Endometrial microvascular endothelial cells (primary cell): ENCODE data around the gene MCFD2. TPM values are rescaled to one million over a fixed set of nuclear protein-coding genes. Genes with fewer than 3 reads are reported as not detected.
"Not testable (repeated sequence)": the region's sequence is repeated elsewhere in the genome, so short reads cannot be mapped to it uniquely, and the experiment has no call there.

ENCODE experiments used
- in situ Hi-C: cut with HindIII; loops from 2 replicates; pipeline ENCODE4 v1.10.0; 2017; ENCODE audit warnings: low sequenced_read_pairs, low pct_unique_long_range_greater_than_20kb; ENCODE audit errors: inconsistent ontology term
- total RNA-seq: library from RNA; depleted of rRNA; stranded (reverse); fragments of >200 nt; gene quantifications from one replicate; pipeline ENCODE4 v1.2.3, GENCODE V29; 2015; ENCODE audit errors: inconsistent ontology term

MCFD2 gene
- total RNA-seq, 1 donor from 2014 or later = 320 TPM

DNA sequence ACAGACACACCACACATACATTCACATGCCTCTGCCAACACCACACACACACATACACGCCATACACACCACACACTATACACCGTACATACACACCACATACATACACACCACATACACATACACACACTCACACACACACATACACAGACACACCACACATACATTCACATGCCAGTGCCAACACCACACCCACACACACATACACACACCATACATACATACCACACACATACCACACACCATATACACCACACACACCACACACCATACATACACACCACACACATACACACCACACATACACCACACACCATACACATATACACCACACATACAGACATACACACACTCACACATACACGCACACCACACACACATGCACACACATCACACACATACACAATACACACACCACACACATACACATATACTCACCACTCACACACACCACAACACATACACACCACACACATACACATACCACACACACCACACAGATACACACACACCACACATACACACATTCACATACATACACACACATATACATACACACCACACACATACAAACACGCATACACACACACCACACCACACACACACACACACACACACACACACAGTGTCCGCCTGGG lies 37.2 kb downstream of the MCFD2 start:
- in situ Hi-C loops = no loop called here

GRCh38 chr2:46877619-46878113 lies 37.9 kb downstream of the MCFD2 start:
- in situ Hi-C loops = no loop called here

GRCh38 chr2:46876741-46877384 lies 38.7 kb downstream of the MCFD2 start:
- in situ Hi-C loops = no loop called here

- in situ Hi-C loops = not testable (repeated sequence)
Observed at GRCh38 chr2:46875962-46876689, 39.5 kb downstream of the MCFD2 start.

GRCh38 chr2:46875226-46875899 lies 40.2 kb downstream of the MCFD2 start:
- in situ Hi-C loops = no loop called here

DNA sequence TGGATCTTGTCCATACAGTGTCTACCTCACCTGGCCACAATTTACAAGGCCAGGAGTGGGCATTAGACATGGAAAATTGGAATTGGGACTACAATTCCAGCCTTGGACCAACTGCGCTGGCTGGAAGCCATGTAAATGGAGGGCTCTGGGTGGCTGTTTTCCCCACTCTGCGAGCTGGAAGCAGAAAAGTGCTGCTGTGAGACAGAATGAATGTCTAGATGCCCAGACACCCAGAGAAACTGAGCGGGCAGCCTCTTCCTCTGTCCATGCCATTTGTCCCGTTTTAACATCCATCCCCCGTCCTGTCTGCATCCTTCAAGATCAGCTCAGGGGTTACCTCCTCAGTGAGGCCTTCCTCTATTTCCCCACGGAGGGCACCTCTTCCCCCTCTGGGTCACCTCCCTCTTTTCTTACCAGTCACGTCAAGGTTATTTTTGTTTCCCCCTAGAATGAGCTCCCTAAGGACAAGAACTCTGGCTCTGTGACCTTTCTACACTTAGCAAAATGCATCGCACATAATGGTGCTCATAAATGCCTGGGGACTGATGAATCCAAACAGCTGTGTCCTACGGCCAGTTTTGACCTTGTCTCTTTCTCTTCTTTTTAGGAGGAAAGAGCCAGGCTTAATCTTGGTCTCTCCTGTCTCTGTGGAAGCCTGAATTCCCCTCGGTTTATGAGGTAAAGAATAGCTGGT lies 41.2 kb downstream of the MCFD2 start:
- in situ Hi-C loops = no loop called here

GRCh38 chr2:46873604-46874068 lies 42.0 kb downstream of the MCFD2 start:
- in situ Hi-C loops = no loop called here

- in situ Hi-C loops = no loop called here
Observed at GRCh38 chr2:46872902-46873603, 42.6 kb downstream of the MCFD2 start.

DNA sequence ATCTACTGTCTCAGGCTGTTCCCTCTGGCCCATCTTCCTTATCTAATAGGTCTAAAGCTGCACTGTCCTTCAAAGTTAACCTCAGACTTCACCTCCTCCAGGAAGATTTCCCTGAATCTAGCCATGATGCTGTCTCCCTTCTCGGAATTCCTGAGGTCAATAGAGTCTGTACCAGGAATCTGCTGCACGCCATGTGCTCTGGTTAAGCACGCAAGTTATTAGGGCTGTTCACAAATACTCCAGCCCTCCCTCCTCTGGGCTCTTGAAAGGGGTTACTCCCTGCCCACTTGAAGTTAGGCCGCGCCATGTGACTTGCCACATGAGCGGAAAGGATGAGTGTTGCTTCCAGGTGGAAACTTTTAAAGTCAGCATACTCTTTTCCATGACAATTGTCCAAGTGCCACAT lies 43.6 kb downstream of the MCFD2 start:
- in situ Hi-C loops = no loop called here

DNA sequence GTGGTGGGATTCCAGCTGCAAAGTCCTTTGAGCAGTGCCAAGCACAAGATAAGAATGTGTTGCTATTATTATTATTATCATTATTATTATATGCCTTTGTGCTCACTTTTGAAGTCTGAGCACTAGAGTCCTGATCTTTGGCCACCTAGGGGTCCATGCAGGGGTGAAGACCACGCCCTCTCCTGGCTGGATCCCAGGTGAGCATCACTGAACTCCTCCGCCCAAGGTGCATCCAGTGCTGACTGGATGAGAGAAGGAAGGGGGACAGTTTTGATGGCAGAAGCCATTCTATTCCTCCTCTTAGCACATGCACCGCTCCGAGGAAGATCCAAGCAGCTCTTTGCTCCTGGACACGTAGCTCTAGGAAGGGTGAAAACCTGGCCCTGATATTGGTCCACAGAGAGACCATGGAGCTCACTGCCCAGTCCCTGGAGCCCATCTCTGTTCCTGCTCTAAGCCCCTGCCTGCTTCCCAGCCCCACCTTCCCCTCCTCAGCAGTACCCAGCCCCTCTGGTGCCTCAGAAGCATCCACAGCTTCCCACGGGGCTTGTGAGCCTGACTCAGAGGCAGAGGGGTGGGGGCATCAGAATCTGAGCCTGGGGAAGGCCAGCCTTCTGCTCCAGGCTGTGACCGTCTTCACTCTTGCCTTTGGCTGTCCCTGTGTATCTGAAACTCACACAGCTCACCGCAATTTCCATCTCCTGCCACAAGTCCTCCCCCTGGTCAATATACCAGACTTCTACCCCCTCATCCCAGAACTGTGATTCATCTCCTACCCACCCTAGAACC lies 45.4 kb downstream of the MCFD2 start:
- in situ Hi-C loops = no loop called here

- in situ Hi-C loops = no loop called here
Observed at GRCh38 chr2:46869621-46870020, 46.0 kb downstream of the MCFD2 start.

- in situ Hi-C loops = no loop called here
Observed at GRCh38 chr2:46866770-46867246, 48.8 kb downstream of the MCFD2 start.

- in situ Hi-C loops = no loop called here
Observed at GRCh38 chr2:46865181-46865970, 50.2 kb downstream of the MCFD2 start.

- in situ Hi-C loops = no loop called here
Observed at GRCh38 chr2:46863882-46864281, 51.7 kb downstream of the MCFD2 start.

DNA sequence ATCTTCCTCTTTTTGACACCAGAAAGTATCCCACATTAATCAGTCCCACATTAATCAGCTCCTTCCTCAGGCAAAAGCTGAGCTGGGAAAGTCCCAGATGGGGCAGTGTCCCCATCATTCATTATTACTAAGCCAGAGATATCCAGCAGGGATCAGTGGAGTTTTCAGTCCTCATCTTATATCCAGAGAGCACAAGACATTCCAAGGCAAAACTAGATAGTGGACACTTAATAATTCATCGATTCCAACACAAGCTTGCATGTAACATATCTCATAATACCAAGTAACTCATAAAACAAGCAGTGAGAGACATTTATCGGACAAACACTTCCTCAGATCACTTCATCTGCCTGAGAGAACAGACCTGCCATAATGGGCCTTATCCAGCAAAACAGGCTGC lies 53.1 kb downstream of the MCFD2 start:
- in situ Hi-C loops = no loop called here

DNA sequence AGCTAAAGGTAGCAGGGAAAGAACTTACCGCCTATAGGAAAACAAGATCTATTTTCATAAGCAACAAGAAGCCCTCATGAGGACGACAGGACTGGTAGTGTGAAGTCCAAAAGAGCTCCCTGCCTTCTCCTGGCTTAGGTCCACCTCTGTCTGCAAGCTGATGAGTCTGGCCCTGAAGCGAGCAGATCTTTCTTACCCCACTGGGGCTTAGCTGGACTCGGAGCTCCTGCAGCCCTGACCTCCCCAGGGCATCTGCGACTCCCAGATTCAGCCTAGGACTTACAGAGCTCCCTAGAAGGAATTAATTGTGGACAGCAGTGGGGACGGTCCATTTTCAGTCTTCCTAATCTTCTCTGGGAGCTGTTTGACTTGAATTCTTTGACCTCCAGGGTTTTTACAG lies 53.7 kb downstream of the MCFD2 start:
- in situ Hi-C loops = no loop called here

DNA sequence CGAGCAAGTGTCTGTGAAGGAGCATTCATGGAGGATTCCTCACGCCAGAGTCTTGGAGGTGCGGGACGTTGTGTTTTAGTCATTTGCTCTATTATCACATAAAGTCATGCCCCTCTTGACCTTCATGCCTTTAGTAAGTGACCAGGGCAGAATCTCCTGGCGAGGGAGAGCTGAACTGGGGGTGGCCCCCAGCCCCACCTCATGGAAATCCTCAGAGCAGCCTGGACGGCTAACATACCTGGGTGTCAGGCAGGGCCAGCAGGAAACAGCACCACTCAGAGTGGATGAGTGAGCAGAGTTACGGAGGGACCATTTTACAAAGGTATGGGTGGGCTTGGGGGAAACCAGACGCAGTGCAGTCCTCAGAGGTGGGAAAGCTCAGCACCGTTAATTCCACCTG lies 56.1 kb downstream of the MCFD2 start:
- in situ Hi-C loops = no loop called here
